ENCODE measurements around the gene TRAF7. TPM values are rescaled to one million over a fixed set of nuclear protein-coding genes. Genes with fewer than 3 reads are reported as not detected.
A peak's percentile ranks its signal among the peaks of the same experiment; 100 is the strongest.

TRAF7 gene
- total and polyA plus RNA-seq, 2 of the 13 experiments (the other 11 are each of a cell fraction or from before 2014, with no cell fraction given): 47.9 to 65.6 TPM

- TF ChIP-seq NR3C1 (CRISPR knock-in tag; IDR thresholded peaks at IDR 0.05) (no peak), ZNF101 (CRISPR knock-in tag; IDR thresholded peaks at IDR 0.05; ENCODE audit: borderline replicate concordance, low read depth) (no peak), ZFP36L1 (CRISPR knock-in tag; IDR thresholded peaks at IDR 0.05) (no peak), PBX3 (CRISPR knock-in tag; IDR thresholded peaks at IDR 0.05; ENCODE audit: borderline replicate concordance) (no peak), ZNF746 (CRISPR knock-in tag; IDR thresholded peaks at IDR 0.05) (no peak), CBFB (CRISPR knock-in tag; IDR thresholded peaks at IDR 0.05) (peak; percentile 51; the same call in 1 of the 2 replicates), ZFP90 (CRISPR knock-in tag; IDR thresholded peaks at IDR 0.05; ENCODE audit: borderline replicate concordance) (no peak), ZNF576 (CRISPR knock-in tag; IDR thresholded peaks at IDR 0.05) (no peak), TFDP1 (CRISPR knock-in tag; IDR thresholded peaks at IDR 0.05; ENCODE audit: borderline replicate concordance) (peak; percentile 68; the same call in 1 of the 2 replicates), ZNF710 (CRISPR knock-in tag; IDR thresholded peaks at IDR 0.05; ENCODE audit: borderline replicate concordance) (0 out of 2 replicates have a peak, but pooled peaks have one; percentile 23), NONO (IDR thresholded peaks at IDR 0.05) (no peak), NONO (CRISPR knock-in tag; conservative IDR thresholded peaks at IDR 0.05) (peak; percentile 32; the same call in 1 of the 2 replicates), ZNF260 (CRISPR knock-in tag; IDR thresholded peaks at IDR 0.05; ENCODE audit: borderline replicate concordance, low read depth) (no peak), ZBTB44 (CRISPR knock-in tag; IDR thresholded peaks at IDR 0.05) (no peak), ATF7-NPFF (CRISPR knock-in tag; IDR thresholded peaks at IDR 0.05; ENCODE audit: low read depth) (no peak), ZNF296 (CRISPR knock-in tag; conservative IDR thresholded peaks at IDR 0.05) (0 out of 2 replicates have a peak, but pooled peaks have one; percentile 55), ZNF703 (CRISPR knock-in tag; IDR thresholded peaks at IDR 0.05; ENCODE audit: borderline replicate concordance) (no peak), PHF8 (CRISPR knock-in tag; IDR thresholded peaks at IDR 0.05) (peak; percentile 52), NR2F2 (IDR thresholded peaks at IDR 0.05; ENCODE audit: borderline replicate concordance, low read depth) (peak; percentile 15; the same call in 1 of the 2 replicates), SP1 (IDR thresholded peaks at IDR 0.05) (no peak), SP1 (CRISPR knock-in tag; IDR thresholded peaks at IDR 0.05) (no peak), ZFP1 (CRISPR knock-in tag; IDR thresholded peaks at IDR 0.05) (no peak)
These were observed 7.8 kb downstream of the TRAF7 start (continued) for GRCh38 chr16:2163211-2163881.
